Sigmoid colon (tissue), 7 donors: ENCODE data around the gene UNC119B. TPM values are rescaled to one million over a fixed set of nuclear protein-coding genes. Genes with fewer than 3 reads are reported as not detected.

Source experiments
- DNase-seq: peaks from one replicate; pipeline ENCODE4 v3.0.0-alpha.2; 2019
- H3K27ac ChIP-seq, 4 donors: fragments of 200-600 bp; sonication (generic); one replicate each; pipeline ENCODE4 v1.5.1; 2016 to 2019; ENCODE audit warnings: mild to moderate bottlenecking in 1 of 4
- H3K27me3 ChIP-seq, 3 donors: fragments of 200-600 bp; sonication (generic); one replicate each; pipeline ENCODE4 v1.5.1; 2019; ENCODE audit warnings: mild to moderate bottlenecking in 1 of 3
- H3K36me3 ChIP-seq, 4 donors: fragments of 200-600 bp; sonication (generic); one replicate each; pipeline ENCODE4 v1.5.1; 2016 to 2019
- H3K4me1 ChIP-seq, 4 donors: fragments of 200-600 bp; sonication (generic); one replicate each; pipeline ENCODE4 v1.5.1; 2017 to 2019
- H3K4me3 ChIP-seq, 4 donors: fragments of 200-600 bp; sonication (generic); one replicate each; pipeline ENCODE4 v1.5.1; 2017 to 2019; ENCODE audit warnings: mild to moderate bottlenecking in 2 of 4, moderate library complexity in 1 of 4
- H3K9me3 ChIP-seq, 4 donors: fragments of 200-600 bp in 3 of 4; sonication (generic) in 3 of 4; one replicate each; pipeline versions ENCODE4 v1.5.1 to v1.6.1; 2013 to 2019
- EP300 ChIP-seq, 4 donors: sonication (generic); formaldehyde crosslinking; IDR thresholded peaks; one replicate each; pipeline ENCODE4 v1.6.1; 2017; ENCODE audit warnings: antibody characterized with exemption in 4 of 4
- POLR2A ChIP-seq, 2 donors: fragments of 450-650 bp; IDR thresholded peaks; one replicate each; pipeline ENCODE4 v1.6.1; 2016; ENCODE audit warnings: antibody characterized with exemption in 2 of 2, mild to moderate bottlenecking in 2 of 2, moderate library complexity in 2 of 2
- POLR2AphosphoS5 ChIP-seq, 4 donors: sonication (generic); formaldehyde crosslinking; IDR thresholded peaks; one replicate each; pipeline ENCODE4 v1.6.1; 2017; ENCODE audit warnings: antibody characterized with exemption in 4 of 4
- WGBS, 2 donors: extraction: QIAGEN DNeasy Blood & Tissue Kit; methylation state at CpG; one replicate each; pipeline ENCODE4 v1.1.7; 2013; 5-methylcytosine and 5-hydroxymethylcytosine counted together
- intact Hi-C: fragments of 100-400 bp; cut with DNase I; formaldehyde crosslinking; loops from one replicate; pipeline ENCODE4 v1.15.1; 2023
- polyA plus RNA-seq, 3 donors: library from polyadenylated mRNA; stranded (reverse); fragments of 200-250 nt; gene quantifications; one replicate each; pipeline ENCODE4 v1.2.3, GENCODE V29; 2013
- total RNA-seq, 4 donors: library from RNA; depleted of rRNA; stranded (reverse); fragments of >200 nt; gene quantifications; one replicate each; pipeline ENCODE4 v1.1.0, GENCODE V29; 2016
- TF ChIP-seq, protein P1 (sequence below), 4 experiments: fragments of 450-650 bp in 3 of 4; fragments of 200-600 bp in 1 of 4; IDR thresholded peaks; one replicate each; pipeline ENCODE4 v1.5.1; 2016 to 2019; ENCODE audit warnings: antibody characterized with exemption in 4 of 4, mild to moderate bottlenecking in 3 of 4, moderate library complexity in 2 of 4
- donor health status: healthy with polysubstance abuse.
- donor health status: Bipolar disorder and iron deficiency.
- donor health status: healthy.

UNC119B gene
- total and polyA plus RNA-seq, 7 donors: 8.4 to 19.3 (median 17.9) TPM

DNA sequence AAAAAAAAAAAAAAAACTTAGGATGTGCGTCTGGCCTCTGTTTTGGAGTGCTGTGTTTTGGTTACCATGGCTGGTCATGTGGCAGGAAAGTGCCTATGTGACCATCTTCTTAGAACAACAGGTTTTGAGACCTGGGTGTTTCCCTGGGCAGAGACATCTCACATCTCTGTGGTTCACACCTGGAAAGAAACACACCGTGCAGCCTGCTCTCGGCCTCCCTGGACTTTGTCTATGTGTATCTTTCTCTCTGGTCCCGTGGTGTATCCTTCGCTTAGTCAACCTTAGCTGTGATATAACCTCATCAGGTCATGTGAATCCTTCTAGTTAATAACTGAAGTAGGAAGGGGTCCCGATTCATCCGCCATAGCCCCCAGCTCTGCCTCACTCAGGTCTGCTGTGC lies 38.0 kb downstream of the UNC119B start:
- Histone ChIP-seq H3K27ac (no peak overlapping the region), H3K4me3 (no peak overlapping the region), H3K36me3 (no peaks in the 10 kb centered on the region), H3K9me3 (no peaks in the 10 kb centered on the region), H3K27me3 (peaks cover 0 to 3% (median 0%) of the 10 kb centered on the region in 3 donors), H3K4me1 (no peaks in the 10 kb centered on the region)
- 45 to 84% methylated on average over 7 of the region's 7 CpGs for WGBS, 2 donors
- no peak for DNase-seq
- intact Hi-C loops: no loop called here
- no peak for TF ChIP-seq EP300 (IDR thresholded peaks at IDR 0.05)
- TF ChIP-seq POLR2AphosphoS5 (IDR thresholded peaks at IDR 0.05): no peak
- no peak for TF ChIP-seq POLR2A (IDR thresholded peaks at IDR 0.05)
- TF ChIP-seq, protein P1, sequence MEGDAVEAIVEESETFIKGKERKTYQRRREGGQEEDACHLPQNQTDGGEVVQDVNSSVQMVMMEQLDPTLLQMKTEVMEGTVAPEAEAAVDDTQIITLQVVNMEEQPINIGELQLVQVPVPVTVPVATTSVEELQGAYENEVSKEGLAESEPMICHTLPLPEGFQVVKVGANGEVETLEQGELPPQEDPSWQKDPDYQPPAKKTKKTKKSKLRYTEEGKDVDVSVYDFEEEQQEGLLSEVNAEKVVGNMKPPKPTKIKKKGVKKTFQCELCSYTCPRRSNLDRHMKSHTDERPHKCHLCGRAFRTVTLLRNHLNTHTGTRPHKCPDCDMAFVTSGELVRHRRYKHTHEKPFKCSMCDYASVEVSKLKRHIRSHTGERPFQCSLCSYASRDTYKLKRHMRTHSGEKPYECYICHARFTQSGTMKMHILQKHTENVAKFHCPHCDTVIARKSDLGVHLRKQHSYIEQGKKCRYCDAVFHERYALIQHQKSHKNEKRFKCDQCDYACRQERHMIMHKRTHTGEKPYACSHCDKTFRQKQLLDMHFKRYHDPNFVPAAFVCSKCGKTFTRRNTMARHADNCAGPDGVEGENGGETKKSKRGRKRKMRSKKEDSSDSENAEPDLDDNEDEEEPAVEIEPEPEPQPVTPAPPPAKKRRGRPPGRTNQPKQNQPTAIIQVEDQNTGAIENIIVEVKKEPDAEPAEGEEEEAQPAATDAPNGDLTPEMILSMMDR (IDR thresholded peaks at IDR 0.05): no peak

GRCh38 chr12:120749256-120749655 lies 39.0 kb downstream of the UNC119B start:
- no peak for DNase-seq
- Histone ChIP-seq H3K4me1 (no peaks in the 10 kb centered on the region), H3K9me3 (no peaks in the 10 kb centered on the region), H3K4me3 (no peak overlapping the region), H3K36me3 (no peaks in the 10 kb centered on the region), H3K27me3 (peaks cover 0 to 3% (median 0%) of the 10 kb centered on the region in 3 donors), H3K27ac (no peak overlapping the region)
- 89 to 90% methylated on average over 5 of the region's 5 CpGs for WGBS, 2 donors
- TF ChIP-seq POLR2A (IDR thresholded peaks at IDR 0.05): no peak
- TF ChIP-seq, protein P1 (IDR thresholded peaks at IDR 0.05): no peak
- TF ChIP-seq POLR2AphosphoS5 (IDR thresholded peaks at IDR 0.05): no peak
- no peak for TF ChIP-seq EP300 (IDR thresholded peaks at IDR 0.05)
- intact Hi-C loops: no loop called here

DNA sequence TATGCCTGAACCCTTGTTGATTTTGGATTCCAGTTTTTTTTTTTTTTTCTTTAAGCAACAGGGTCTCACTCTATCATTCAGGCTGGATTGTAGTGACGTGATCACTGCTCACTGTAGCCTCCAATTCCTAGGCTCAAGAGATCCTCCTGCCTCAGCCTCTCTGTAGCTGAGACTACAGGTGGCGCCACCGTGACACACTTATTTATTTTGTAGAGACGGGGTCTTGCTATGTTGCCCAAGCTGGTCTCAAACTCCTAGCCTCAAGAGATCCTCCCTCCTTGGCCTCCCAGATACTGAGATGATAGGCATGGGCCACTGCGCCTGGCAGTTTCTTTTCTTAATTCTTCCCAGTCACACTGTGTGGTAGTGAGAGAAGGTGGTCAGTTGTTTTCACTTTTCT lies 40.5 kb downstream of the UNC119B start:
- Histone ChIP-seq H3K4me3 (no peak overlapping the region), H3K27ac (no peak overlapping the region), H3K27me3 (peaks cover 0 to 3% (median 0%) of the 10 kb centered on the region in 3 donors), H3K9me3 (peaks cover 0 to 4% (median 0%) of the 10 kb centered on the region in 4 donors), H3K36me3 (no peaks in the 10 kb centered on the region), H3K4me1 (no peaks in the 10 kb centered on the region)
- DNase-seq: no peak
- TF ChIP-seq, protein P1 (IDR thresholded peaks at IDR 0.05): no peak
- TF ChIP-seq EP300 (IDR thresholded peaks at IDR 0.05): no peak
- intact Hi-C loops: no loop called here
- 96 to 99% methylated on average over 5 of the region's 5 CpGs for WGBS, 2 donors

- Histone ChIP-seq H3K27ac (no peak overlapping the region), H3K4me3 (no peak overlapping the region), H3K27me3 (peaks cover 0 to 3% (median 0%) of the 10 kb centered on the region in 3 donors), H3K36me3 (no peaks in the 10 kb centered on the region), H3K9me3 (peaks cover 0 to 4% (median 0%) of the 10 kb centered on the region in 4 donors), H3K4me1 (no peaks in the 10 kb centered on the region)
- intact Hi-C loops: no loop called here
- DNase-seq: no peak
- TF ChIP-seq POLR2A (IDR thresholded peaks at IDR 0.05): no peak
- TF ChIP-seq EP300 (IDR thresholded peaks at IDR 0.05): no peak
- TF ChIP-seq, protein P1 (IDR thresholded peaks at IDR 0.05): no peak
- TF ChIP-seq POLR2AphosphoS5 (IDR thresholded peaks at IDR 0.05): no peak
- WGBS, 2 donors: 97% methylated on average over 9 of the region's 9 CpGs
Observed at GRCh38 chr12:120751389-120751788, 41.1 kb downstream of the UNC119B start.

- Histone ChIP-seq H3K27ac (no peak overlapping the region), H3K9me3 (peaks cover 0 to 4% (median 0%) of the 10 kb centered on the region in 4 donors), H3K27me3 (peaks cover 0 to 3% (median 0%) of the 10 kb centered on the region in 3 donors), H3K4me3 (no peak overlapping the region), H3K4me1 (no peaks in the 10 kb centered on the region), H3K36me3 (no peaks in the 10 kb centered on the region)
- intact Hi-C loops: no loop called here
- no peak for DNase-seq
- no peak for TF ChIP-seq POLR2AphosphoS5 (IDR thresholded peaks at IDR 0.05)
- no peak for TF ChIP-seq POLR2A (IDR thresholded peaks at IDR 0.05)
- no peak for TF ChIP-seq EP300 (IDR thresholded peaks at IDR 0.05)
- TF ChIP-seq, protein P1 (IDR thresholded peaks at IDR 0.05): no peak
Observed at GRCh38 chr12:120754792-120755191, 44.5 kb downstream of the UNC119B start.
